Renal cortex interstitium (tissue), 11 donors: Measurements from ENCODE around the gene HSD11B2. TPM values are rescaled to one million over a fixed set of nuclear protein-coding genes. Genes with fewer than 3 reads are reported as not detected.

ENCODE experiments used
- DNase-seq, 11 donors: peaks; one replicate each; pipeline ENCODE4 v3.0.0-alpha.2; 2013; ENCODE audit warnings: low read depth in 9 of 11, low spot score in 4 of 11; ENCODE audit errors: extremely low read depth in 1 of 11
- polyA plus RNA-seq, 3 donors: library from polyadenylated mRNA; unstranded; fragments of 120-200 nt; gene quantifications; one replicate each; pipeline ENCODE4 v1.2.1, GENCODE V29; 2013; ENCODE audit not compliant: insufficient read length in 3 of 3

HSD11B2 gene
- polyA plus RNA-seq, 3 donors, result 35.1 to 64.6 (median 42.7) TPM

DNA sequence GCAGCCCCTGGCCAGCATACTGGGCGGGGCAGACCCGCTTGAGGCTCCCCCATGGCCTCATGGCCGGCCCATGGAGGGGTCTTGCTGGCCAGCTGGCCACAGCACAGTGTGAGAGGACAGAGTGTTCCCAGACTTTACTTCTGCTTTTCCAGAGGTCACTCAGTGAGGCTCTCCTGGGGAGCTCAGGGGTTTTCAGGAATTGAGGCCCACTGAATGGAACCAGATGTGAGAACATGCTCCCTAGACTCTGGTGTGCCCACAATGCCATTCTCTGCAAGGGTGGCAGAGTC, 28.9 kb downstream of the HSD11B2 start:
- no peak for DNase-seq

DNA sequence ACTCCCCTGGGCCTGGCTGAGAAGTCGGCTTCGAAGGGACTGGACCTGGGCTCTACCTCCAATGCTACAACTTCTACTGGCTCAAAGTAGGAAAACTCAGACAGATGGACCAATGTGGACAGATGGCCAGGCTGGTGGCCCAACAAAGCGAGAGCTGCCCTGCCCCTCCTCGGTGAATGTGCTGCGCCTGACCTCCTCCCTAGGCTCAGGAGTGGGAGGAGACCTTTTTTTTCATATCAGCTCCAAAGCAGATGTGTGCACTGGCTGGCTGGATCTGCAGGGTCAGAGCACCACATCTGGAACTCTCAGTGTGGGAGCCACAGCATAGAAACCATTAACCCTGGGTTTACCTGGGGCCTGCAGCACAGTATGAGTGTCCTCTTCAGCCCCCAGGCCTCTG, 29.2 kb downstream of the HSD11B2 start:
- no peak for DNase-seq

DNA sequence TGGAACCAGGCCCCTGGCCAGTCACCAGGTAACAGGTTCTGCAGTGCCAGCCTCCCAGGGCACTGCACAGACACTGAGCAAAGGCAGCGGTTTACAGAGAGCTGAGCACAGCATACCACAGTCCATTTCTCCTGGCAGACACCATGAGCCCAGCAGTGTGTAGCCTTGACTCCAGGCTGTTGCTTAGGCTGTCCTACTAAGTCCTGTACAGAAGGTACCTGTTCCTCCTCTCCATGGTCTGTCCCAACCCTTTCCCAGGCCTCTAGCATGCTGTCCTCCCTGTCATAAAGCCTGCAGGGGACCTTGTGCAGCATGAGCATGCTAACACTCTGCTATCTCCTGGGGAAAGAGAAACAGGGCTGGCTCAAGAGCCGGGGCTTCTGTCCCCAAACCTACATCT, 30.0 kb downstream of the HSD11B2 start:
- DNase-seq, result no peak

DNA sequence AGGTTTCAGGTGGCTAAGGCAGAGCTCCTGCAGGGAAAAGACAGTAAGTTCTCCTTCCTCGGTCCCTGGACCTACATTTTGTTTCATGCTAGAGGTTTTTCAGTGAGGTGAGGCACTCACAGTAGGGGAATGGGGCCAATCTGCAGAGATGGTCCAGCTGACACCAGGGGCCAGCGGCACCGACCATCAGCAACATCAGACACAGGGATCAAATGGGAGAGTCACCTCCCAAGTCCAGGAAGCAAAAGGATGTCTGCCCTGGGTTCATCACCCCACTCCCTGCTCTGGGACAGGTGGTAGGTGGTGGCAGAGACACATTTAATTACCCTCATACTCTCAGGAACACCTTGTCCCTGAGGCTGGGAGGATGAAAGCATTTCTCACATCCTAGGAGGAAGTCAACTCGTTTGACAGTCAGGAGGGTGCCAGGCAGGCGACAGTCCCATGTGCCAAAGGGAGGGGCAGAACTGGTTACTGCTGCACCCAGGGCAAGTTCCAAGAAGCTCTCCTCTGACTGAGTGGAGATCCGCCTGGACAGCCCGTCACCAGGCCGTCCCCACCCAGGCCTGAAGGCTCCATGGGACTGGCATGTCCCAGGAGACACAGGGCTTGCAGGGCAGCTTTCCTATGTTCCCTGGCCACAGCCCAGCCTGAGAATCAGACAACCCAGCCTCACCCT, 30.8 kb downstream of the HSD11B2 start:
- DNase-seq, result no peak

DNA sequence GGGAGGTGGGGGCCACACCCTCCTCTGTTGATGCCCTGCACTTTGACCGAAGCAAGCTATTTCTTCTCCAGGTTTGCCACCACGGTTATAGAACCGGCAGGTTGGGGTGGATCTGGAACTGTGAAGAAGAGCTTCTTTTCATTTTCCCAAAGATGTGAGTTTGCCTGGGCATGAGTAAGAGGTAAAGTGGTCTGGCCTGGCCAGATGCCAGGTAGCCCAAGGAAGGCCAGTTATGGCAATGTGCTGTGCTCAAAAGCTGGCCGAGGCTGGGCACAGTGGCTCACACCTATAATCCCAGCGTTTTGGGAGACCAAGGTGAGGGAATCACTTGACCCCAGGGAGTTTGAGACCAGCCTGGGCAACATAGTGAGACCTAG, 31.3 kb downstream of the HSD11B2 start:
- DNase-seq, result no peak

DNA sequence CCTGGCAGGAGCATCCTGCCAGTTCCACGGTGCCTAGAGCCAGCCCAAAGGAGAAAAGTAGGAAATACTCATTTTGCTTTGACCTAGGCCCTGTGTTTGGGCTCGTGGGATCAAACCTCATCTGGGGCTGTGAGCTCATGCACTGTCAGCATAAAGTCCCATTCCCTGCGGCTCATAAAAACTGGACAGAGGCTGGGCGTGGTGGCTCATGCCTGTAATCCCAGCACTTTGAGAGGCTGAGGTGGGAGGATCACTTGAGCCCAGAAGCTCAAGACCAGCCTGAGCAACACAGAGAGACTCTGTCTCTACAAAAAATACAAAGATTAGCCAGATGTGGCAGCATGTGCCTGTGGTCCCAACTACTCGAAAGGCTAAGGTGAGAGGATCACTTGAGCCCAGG, 32.1 kb downstream of the HSD11B2 start:
- no peak for DNase-seq

DNA sequence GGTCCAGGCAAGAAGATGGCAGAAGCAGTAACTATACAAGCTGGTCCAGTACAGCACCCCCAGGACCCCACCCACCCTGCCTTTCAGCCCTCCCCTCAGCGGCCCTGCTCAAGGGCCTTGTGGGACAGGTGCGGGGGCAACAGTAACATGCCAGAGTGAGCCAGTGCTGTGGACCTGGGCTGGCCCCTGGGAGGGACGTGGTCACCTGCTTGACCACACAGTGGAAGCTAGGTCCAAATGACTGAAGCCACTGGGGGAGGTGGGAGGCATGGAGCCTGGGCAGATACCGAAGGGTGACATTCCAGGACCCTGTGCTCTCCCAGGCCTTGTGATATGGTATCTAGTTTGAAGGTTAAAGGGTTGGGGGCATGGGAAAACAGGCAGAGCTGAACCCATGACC, 32.8 kb downstream of the HSD11B2 start:
- no peak for DNase-seq

DNA sequence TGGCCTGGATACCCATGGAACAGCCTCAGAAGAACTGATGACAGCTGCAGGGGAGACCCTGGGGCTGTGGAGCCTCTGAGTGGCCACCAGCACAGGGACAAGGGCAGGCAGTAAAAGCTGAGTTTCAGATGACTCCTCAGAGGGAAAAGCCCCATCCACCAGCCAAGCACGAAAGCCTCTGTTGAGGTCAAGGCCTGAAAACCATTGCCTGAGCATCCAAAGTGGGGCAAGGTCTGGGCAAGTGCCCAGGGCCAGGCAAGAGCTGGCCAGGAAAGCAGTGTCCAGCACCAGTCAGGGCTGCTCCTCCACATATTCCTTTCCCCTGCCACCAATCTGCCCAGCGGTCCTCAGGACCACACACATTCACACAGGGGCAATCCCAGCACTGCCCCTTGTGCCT, 33.6 kb downstream of the HSD11B2 start:
- DNase-seq, result no peak

DNA sequence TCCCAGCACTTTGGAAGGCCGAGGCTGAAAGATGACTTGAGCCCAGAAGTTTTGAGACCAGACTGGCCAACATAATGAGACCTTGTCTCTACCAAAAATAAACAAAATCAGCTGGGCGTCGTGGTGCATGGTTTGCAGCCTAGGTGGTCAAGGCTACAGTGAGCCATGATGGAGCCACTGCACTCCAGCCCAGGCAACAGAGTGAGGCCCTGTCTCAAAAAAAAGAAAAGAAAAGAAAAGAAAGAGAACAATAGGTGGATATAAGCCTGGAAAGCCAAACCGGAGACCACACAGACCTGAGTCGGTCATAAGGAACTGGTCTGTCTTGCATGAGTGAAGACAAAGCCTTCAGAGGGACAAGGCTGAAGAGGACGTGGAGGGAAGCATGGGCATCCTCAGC, 35.7 kb downstream of the HSD11B2 start:
- no peak for DNase-seq

DNA sequence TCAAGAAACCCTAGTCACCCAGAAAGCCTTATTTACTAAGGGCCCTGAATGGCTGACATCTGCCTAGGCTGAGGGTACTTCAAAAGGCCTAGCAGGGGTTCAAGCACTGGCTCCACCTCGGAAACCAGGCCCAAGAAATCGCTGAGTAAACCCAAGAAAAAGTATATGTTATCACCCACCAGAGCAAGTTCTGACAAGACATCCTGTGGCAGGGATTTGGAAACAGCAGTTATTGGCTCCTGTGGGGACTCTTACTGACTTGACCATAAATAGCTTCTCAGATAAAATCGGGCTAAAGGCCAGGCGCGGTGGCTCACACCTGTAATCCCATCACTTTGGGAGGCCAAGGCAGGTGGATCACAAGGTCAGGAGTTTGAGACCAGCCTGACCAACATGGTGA, 37.8 kb downstream of the HSD11B2 start:
- DNase-seq, result no peak

DNA sequence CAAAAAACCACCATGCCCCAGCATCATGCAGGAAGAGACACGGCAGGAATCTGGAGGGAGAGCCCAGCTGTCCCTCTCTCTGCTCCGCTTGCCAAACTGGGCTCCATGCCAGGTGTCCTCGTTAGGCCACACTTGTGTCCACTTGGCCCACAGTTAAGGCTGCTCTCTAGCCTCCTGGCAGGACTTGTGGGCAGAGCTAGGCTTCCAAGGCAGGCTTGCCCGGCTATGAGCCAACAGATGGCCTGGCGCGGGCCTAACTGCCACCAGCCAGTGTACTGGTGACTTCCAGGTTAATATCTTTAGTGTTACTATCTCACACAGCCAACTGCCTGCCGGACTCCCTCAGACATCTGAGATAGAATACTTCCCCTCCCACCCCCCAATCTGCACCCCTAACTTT, 39.4 kb downstream of the HSD11B2 start:
- DNase-seq, result no peak

DNA sequence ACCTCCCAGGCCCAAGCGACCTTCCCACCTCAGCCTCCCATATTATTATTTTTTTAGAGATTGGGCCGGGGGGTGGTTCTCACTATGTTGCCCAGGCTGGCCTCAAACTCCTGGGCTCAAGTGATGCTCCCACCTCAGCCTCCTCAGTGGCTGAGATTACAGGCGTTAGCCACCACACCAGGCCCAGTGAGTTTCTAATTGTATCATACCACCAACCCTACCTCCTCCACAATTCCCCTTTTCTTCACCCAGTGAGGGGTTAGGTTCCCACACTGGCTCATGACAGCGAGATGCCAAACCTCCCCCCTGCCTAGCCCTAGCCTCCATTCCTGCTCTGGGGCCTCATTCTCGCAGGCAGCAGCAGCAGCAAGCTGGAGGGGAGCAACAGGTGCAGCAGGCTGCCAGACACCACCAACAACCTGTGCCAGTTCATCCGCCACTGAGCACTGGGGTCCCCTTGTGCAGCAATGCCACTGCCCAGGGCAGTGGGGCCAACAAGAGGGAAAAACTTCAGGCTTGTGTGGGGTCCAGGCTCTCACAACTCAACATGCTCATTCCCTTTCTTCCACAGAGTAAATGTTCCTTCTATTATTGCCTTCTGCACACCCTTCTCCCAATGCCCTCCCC, 41.0 kb downstream of the HSD11B2 start:
- DNase-seq, result no peak

DNA sequence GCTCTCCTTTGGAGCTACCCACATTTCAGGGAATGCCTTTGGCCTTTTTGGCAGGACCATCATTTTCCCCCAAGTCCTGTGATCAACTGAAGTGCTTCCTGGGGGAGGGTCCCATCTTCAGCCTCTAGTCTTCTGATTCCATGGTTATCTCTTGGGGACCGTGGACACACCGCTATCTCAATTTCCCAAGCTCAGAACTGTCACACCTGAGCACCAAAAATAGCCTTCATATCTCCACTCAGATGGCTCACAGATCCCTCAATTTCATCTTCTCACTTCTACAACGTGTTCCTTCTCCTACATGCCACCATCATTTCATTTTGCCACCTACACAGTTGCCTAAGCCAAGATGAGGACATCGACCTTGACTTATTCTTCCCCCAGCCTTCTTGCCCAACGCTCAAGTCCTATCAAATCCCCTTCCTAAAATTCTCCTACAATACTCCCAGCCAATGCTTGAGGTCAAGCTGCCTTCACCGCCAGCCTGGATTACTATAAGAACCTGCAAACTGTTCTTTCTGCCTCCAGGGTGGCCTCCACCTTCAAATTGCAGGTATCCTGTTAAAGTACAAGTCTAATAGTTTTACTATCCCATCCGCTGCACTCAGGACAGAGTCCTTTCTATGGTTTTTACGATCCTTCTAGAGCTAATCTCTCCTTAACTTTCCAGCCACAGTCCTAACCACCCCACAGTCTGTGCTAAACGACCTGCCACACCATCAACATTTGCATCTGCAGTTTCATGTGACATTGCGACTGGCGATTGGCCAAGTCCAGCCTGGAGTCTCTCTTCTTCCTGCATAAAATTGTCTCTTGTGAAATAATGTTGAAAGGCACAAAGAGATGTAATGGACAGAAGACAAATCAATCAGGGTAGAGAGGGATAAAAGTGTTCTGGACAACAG, 43.9 kb downstream of the HSD11B2 start:
- no peak for DNase-seq

DNA sequence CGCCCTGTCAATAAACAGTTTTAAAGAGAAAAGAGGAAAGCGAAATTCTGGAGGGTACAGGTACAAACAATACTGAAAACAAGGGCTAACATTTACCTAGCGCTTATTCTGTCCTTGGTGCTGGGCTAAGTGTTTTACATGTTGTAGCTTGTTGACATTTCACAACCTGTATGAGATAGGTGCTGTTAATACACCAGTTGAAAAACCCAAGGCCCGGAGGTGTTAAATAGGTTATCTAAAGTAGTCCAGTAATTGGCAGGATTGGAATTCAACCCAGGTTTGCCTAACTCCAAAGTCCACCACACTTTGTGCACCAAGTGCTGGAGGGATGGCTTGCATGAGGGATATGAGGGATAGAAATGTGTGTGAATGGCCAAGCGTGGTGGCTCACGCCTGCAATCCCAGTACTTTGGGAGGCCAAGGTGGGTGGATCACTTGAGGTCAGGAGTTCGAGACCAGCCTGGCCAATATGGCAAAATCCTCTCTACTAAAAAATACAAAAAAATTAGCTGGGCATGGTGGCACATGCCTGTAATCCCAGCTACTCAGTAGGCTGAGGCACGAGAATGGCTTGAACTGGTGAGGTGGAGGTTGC, 47.1 kb downstream of the HSD11B2 start:
- DNase-seq, result no peak

DNA sequence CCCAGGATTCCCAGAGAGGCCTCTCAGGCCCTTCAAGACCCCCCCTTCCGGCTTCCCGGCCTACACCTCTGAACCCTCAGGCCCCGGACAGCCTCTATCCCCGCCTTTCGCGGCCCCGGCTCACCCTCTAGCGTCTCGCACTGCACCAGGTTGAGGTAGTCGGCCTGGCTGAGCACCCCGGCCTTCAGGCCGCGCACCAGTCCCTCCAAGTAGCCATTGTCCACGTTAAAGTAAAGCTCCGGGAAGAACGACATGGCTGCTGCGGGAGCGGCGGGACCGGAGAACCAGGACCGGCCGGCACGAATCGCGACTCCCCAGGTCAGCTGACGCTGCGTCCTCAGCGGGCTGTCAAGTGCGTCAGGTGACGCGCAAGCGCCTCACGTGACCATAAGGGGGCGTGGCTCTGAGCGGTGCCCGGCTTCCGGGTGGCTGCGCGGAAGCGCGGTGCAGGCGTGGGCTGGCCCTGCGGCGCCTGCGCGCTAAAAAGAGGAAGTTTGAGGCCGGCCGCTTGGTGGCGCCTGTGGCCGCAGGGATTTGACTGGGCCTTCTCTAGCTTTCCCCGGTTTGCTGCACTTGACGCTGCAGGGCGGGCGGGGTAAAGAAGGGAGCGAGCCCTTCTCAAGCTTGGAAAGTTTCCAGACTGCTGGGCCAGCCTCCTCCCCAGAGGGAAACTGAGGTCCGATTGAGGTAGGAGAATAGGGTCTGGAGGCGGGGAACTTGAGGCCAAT, 50.1 kb downstream of the HSD11B2 start, which contains the start of gene ATP6V0D1:
Gene ATP6V0D1 (minus strand): TSS at position 325 of the 728 bp plus-strand sequence. CDS start 71 bp downstream, at position 254.
- DNase-seq, result peak; percentile 92 to 98 (median 97)

DNA sequence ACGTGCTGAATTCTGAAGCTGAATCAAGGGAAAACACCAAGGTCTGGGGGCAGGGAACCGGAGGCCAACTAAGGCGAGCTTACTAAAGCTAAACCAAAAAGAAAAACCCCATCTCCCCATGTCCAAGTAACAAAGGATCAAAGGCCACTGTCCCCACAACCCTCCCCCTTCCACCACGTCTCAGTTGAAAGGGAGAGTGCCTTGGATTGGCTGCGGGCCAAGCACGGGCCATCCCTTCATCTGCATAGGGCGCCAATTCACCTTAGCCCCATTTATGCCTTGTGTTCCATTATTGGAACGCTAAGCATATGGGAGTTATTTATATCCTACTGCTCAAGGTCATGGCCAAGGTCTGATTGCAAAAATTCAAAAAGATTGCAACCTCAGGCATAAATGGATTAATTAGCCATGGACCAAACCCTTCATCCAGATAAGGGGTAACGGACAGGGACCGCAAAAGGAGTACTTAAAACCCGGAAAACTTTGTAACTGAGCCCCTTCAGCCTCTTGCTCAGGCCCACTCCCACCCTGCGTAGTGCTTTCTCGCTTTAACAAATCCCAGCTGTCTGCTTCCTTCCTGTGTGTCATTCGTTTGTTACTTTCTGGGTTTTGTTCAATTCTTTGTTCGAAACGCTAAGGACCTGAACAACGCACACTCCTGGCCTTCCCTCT, 50.8 kb downstream of the HSD11B2 start:
- DNase-seq, result no peak

DNA sequence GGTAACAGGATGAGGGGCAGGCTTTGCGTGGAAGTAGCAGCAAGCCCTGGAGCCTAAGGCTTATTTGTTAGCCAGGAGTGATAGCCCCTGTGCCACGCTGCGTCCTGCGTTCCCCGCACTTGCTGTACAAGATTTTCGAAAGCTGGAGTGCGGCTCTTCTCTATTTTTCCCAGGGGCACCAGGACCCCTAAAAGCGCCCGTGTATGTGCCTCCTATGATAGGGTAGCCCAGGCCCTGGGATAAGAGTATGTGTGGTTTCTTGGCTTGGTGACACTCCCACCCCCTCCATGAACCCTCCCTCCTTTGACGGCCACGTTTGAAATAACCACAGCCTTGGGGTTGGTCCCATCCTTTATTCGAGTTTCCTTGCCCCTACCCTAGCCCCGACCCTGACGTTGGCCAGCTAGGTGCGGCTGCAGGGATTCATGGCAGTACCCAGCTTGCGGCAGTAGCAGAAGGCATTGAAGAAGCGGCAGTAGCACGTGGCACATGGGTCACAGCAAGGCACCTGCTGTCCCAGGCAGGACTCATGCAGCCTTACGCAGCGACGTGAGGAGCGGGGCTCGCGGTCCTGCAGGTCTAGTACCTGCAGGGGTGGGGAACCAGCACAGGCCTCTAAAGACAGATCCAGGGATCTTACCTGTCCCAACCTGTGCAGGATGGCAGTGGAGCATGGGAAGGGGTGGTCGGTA, 51.5 kb downstream of the HSD11B2 start:
- no peak for DNase-seq

DNA sequence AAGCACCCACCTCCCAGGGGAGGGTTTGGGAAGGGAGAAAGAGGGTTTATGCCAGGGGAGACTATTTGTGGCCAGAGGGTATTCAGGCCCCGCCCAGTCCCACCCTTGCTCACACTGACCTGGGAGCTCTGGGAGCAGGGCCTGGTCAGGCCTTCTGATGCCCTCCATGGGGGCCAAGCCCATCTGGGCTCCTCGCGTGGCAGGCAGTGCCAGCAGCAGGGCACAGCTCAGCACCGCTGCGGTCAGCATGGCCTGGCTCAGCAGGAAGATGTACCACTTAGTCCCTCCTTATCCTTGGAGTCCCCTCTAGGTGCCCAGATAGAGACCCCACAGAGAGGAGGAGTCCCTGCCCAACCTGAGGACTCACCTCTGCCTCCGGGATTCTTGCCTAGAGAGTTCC, 52.2 kb downstream of the HSD11B2 start, which contains the start of gene AGRP:
Gene AGRP (minus strand): TSS at position 398 of the 400 bp plus-strand sequence. CDS start 149 bp downstream, at position 249.
- no peak for DNase-seq
